ENCODE measurements around the gene KIF18A.
"Not testable (repeated sequence)": the region's sequence is repeated elsewhere in the genome, so short reads cannot be mapped to it uniquely, and the experiment has no call there.

KIF18A gene

DNA sequence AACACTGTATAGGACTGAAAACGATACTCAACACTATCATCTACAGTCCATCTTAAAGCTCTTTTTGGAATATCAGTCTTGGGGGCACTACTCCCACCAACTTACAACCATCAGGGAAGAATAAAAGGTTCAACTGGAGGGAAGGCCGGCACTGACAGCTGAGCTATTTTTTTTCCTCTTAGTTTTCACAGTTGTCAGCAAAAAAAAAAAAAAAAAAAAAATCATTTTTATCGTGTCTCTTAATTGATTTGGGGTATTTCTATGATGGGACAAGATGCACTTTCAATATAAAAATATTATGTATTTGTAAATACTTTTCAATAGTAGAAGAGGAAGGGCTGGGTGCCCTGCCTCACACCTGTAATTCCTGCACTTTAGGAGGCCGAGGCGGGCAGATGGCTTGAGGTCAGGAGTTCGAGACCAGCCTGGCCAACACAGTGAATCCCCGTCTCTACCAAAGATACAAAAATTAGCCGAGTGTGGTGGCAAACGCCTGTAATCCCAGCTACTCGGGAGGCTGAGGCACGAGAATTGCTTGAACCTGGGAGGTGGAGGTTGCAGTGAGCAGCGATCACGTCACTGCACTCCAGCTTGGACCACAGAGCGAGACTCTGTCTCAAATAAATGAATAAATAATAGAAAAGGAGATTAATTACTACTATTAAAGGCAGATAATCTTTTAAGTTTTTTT lies 1.5 kb downstream of the KIF18A start:
- no peak for DNase-seq (ENCODE audit: low read depth)

DNA sequence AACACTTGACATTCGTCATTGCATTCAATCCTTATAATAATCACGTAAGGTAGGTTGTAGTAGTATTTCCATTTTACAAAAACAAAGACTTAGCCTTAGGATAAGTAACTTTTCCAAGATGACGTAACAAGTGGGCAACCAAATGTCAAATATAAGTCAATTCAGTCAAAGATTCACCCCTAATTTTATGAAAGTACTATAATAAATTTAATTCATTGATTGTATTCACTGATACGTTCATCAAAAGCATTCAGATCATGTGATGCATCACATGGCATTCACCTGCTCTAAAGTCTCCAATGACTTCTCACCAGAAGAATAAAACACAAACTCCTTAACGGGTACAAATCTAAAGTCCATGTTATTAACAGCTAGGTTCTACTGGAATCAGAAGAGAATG lies 2.1 kb downstream of the KIF18A start:
- no peak for DNase-seq (ENCODE audit: low read depth)

DNA sequence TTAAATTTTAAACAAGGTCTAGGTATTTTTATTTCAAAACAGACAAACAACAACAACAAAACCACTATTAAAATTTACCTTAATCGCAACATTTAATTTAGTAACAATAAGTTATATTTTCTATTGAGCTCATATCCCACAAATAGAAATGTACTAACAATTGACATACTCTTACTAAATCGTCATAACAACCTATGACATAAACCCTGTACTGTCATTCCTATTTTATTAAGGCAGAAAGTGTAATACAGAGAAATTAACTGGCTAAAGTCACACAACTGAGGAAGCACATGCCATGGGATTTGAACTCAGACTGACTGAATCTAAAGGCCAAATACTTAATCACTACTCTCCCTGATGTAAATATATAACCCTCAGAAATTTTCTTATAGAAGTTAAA lies 3.0 kb downstream of the KIF18A start:
- DNase-seq (ENCODE audit: low read depth) = no peak

DNA sequence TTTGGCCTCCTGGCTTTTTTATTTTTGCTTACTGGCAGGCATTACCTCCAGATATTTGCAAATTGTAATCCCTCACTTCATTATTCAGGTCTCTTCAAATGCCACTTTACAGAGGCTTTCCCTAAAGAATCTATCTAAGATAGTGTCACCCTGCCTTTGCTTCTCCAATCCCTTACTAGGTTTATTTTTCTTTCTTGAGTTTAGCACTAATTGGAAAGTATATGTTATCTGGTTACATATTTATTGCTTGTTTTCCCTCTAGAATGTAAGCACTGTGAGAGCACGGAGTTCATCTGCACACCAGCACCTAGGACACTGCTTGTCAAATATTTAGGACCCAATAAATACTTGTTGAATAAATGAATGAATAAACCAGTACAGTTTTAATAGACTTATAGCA lies 3.5 kb downstream of the KIF18A start:
- no peak for DNase-seq (ENCODE audit: low read depth)

DNA sequence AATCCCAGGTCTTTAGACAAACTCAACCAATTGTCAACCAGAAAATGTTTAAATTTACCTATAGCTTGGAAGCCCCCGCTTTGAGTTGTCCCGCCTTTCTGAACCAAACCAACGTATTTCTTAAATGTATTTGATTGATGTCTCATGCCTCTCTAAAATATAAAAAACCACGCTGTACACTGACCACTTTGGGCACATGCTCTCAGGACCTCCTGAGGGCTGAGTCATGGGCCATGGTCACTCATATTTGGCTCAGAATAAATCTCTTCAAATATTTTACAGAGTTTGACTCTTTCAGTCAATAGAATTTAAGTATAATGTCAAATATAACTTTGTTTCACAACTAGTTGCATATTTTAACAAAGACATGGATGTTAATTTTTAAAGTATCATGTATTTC lies 5.7 kb downstream of the KIF18A start:
- DNase-seq (ENCODE audit: low read depth) = not testable (repeated sequence)

DNA sequence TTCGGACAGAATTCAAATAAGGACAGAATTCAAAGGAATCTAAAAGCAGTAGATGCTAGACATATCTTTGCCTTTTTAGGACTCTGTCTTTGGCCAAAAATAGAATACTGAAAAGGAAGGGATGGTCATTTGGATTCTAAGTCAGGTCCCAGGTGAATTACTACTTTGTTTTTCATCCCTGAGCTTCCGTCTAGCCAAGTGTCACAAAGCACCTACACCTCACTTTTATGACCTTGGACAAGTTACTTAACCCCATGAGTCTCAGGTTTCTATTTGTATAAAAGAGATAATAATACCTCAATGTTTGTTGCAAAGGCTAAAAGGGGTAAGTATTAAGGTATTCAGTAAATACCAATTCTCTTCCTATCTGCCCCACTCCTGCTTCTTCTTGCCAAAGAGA lies 7.3 kb downstream of the KIF18A start:
- no peak for DNase-seq (ENCODE audit: low read depth)

DNA sequence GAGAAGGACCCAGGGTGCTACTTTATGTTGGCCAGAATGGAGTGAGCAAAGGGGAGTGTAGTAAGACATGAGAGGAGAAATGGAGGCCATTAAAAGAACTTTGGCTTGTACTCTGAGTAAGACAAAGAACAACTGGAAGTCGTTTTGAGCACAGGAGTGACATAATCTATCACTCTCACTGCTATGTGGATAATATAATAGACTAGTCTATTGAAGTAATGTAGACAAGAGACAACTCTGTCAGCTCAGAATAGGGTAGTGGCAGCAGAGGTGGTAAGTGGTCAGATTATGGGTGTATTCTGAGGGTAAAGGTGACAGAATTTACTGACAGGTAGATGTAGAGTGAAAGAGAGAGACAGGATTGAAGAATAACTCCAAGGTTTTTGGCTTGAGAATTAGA lies 8.2 kb downstream of the KIF18A start:
- no peak for DNase-seq (ENCODE audit: low read depth)

DNA sequence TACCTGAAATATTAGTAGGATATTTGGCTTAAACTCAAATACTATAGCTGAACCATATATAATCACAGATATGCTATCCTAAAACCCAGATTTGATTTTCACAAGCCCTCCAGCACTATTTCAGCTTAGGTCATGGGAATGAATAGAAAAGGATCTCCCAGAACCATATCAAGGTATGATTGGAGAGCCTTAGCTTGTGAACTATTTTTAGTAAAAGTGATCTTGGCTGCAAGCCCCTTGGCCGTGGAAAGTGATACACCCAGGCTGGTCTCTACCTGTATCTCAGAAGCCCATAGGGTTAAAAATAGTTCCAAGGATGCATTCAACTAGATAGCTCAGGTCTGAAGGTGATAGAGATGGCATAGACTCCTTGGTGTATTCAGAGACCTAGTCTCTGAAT lies 9.7 kb downstream of the KIF18A start:
- no peak for DNase-seq (ENCODE audit: low read depth)

DNA sequence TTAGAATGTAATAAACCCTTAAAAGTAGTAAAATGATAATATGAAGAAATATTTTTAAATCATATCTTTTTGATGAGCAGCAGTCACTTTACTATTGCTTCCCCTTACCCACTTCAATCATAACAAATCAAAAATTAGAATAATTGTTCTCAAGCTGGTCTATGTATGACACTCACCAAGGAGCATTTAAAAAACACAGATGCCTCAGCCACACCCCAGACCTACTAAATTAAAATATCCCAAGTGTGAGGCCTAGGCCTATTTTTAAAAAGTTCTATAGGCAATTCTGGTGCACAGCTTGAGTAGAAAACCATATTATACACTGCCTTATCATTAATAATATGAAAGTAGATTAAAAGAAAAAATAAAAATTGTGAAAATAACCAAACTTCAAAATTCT lies 15.2 kb downstream of the KIF18A start:
- no peak for DNase-seq (ENCODE audit: low read depth)

DNA sequence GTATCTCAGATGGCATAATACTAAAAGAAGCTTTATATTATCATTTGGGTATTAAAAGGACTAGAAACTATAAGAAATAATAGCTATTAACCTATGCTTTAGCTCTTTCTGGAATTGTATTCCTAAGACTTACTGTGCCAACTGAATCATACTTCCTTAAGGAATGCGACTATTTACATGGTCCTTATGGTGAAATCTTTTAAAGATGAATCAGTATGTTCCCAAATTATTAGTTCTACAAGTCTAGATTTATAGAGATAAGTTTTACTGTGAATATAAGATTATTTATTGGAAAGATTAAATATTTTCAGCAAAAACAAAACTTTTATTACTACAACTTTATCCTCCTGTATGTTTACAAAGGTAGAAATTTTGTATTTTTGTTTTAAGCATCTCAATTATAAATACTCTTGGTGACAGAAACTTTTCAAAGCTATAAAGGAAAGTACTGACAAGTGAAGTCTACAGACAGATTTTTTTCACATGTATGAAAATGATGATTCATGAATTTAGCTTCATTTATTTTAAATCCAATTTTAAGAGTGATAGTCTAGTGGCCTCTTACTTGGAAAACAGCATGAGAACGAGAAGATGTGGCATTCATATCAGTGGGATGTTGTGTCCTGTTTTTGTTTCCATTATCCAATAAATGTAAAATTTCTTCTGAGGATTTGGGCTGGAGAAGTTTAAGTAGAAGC lies 17.8 kb downstream of the KIF18A start:
- no peak for DNase-seq (ENCODE audit: low read depth)

DNA sequence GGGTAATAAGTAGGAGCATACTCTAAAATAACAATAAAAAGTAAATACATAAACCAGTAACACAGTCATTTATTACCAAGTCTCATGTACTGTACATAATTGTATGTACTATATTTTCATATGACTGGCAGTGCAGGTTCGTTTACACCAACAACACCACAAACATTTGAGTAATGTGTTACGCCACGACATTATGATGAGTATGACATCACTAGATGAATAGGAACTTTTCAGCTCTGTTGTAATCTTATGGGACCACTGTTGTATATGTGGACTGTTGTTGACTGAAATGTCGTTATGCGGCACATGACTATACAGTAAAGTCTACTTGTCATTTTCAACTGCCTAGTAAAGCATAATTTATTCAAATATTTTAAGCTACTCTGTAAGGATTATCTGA lies 18.6 kb downstream of the KIF18A start:
- DNase-seq (ENCODE audit: low read depth) = no peak

DNA sequence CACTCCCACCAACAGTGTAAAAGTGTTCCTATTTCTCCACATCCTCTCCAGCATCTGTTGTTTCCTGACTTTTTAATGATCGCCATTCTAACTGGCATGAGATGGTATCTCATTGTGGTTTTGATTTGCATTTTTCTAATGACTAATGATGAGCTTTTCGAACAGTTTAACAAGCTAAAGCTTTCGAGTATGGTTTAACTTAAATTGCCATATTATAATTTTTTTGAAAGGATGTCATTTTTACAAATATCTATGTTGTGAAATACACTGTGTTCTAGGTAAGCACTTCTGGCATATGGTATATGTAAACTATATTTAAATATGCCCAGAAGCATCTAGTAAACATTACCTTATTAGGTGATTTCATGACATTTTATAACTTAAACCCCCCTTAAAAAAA lies 20.3 kb downstream of the KIF18A start:
- DNase-seq (ENCODE audit: low read depth) = not testable (repeated sequence)

DNA sequence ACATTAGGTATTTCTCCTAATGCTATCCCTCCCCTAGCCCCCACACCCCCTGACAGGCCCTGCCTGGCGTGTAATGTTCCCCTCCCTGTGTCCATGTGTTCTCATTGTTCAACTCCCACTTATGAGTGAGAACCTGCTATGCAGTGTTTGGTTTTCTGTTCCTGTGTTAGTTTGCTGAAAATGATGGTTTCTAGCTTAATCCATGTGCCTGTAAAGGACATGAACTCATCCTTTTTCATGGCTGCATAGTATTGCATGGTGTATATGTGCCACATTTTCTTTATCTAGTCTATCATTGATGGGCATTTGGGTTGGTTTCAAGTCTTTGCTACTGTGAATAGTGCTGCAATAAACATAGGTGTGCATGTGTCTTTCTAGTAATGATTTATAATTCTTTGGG lies 20.8 kb downstream of the KIF18A start:
- not testable (repeated sequence) for DNase-seq (ENCODE audit: low read depth)

DNA sequence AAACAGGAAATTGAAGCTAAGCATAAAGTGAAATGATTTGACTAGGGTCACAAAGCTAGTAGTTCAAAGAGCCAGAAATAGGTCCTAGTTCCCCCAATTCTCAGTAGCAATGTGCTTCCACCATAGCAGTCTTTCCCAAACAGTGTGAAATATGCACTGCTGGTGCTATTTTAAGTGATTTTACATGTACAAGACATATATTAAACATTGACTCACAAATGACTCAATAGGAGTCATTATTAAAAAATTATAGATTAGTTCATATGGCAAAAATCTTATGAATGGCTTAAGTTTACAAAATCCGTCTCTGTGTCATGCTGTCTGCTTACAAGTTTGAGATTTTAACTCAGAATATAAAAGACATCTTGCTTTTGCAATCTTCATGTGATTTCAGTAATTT lies 21.4 kb downstream of the KIF18A start:
- no peak for DNase-seq (ENCODE audit: low read depth)

DNA sequence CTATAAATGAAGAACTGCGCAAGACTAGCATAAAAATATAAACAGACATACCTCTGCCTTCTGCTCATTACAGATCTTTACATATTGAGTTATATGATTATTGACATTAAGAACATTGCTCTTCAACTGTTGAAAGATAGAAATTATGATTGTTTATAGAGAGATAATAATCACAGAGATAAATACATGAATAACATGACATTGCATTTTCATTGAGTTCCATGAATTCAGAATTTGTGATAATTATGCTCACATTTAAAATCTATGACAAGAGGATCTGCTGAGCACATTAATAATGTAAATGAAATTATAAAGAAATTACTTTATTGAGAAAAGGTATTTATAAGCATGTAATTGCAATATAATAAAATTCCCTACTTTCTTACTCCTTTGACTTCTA lies 24.8 kb downstream of the KIF18A start:
- DNase-seq (ENCODE audit: low read depth) = no peak

DNA sequence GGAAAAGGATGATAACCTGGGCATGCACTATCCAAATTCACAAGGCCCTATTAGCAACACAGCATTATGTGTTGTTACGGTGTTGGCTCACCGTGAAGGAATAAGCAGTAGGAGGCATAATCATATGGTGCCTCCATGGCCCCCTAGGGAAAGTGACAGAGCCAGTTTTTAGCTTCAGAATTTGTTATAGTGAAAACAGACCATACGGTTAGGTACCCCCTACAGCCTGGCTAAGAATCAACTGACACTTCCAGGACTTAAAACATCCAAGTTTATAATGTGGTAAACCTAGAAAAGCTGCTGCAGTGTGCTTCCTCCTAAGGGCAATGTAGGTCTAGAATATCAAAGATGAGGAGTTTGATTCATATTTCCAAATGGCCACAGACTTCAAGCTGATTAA lies 30.4 kb downstream of the KIF18A start:
- DNase-seq (ENCODE audit: low read depth) = no peak

DNA sequence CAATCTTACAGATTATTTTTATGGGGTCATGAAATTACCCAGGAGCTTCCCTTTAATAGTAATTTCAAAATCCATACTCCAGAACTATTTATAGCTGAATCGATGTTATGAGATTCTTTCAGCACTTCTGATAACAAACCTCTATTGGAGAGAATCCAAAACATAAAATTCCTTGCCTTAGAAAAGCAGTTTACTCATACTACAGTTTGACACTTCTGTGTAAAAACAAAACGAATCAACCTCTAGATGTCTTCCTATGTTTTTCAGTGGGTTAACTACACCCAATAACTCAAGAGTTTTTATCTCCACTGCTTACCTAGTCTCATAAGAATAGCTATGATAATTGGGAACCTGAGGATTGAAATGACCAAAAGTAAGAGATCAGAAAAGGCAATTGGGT lies 35.6 kb downstream of the KIF18A start:
- no peak for DNase-seq (ENCODE audit: low read depth)

DNA sequence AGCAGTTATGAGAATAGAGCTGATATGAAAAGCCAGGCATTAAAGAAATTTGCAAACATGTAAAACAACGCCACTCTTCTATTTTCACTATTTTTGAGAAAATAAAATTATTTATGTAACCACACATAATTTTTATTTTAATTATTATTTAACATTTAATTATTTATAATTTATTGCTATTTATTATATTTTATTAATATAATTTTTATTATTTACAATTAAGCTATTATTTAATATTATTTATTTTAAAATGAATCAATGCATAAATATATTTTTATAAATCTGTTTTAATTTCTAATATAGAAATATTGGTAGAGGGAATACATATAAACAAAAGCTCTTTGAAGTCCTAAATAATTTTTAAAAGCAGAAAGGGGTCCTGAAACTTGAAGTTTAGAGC lies 36.7 kb downstream of the KIF18A start:
- no peak for DNase-seq (ENCODE audit: low read depth)

DNA sequence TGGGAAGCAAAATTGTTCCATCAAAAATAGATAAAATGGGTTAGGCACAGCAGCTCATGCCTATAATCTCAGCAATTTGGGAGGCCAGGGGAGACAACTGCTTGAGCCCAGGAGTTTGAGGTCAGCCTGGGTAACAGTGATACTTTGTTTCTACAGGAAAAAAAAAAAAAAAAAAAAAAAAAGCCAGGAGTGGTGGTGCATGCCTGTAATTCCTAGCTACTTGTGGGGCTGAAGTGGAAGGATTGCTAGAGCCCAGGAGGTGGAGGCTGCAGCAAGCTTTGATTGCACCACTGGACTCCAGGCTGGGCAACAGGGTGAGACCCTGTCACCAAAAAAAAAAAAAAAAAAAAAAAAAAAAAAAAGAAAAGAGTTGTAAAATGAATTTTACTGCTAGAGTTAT lies 49.6 kb downstream of the KIF18A start:
- peak; percentile 8 for DNase-seq (ENCODE audit: low read depth)

DNA sequence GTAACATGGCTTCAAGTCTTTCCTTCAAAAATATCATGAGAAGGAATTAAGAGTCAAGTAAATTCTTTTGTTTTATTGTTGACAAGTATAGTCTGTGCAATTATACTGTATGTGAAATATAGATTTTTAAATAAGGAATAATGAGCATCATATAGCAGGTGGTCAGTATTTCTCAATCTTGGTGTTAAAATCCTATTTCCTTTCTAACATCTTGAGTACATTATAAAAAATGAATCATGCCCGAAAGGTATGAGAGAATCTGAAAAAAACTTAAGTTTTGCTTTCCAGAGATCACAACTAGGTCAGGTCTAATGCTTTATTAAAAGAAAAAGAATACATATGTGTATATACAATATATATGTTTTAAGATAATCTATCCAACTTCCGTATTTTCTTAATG lies 53.1 kb downstream of the KIF18A start:
- DNase-seq (ENCODE audit: low read depth) = peak; percentile 1

DNA sequence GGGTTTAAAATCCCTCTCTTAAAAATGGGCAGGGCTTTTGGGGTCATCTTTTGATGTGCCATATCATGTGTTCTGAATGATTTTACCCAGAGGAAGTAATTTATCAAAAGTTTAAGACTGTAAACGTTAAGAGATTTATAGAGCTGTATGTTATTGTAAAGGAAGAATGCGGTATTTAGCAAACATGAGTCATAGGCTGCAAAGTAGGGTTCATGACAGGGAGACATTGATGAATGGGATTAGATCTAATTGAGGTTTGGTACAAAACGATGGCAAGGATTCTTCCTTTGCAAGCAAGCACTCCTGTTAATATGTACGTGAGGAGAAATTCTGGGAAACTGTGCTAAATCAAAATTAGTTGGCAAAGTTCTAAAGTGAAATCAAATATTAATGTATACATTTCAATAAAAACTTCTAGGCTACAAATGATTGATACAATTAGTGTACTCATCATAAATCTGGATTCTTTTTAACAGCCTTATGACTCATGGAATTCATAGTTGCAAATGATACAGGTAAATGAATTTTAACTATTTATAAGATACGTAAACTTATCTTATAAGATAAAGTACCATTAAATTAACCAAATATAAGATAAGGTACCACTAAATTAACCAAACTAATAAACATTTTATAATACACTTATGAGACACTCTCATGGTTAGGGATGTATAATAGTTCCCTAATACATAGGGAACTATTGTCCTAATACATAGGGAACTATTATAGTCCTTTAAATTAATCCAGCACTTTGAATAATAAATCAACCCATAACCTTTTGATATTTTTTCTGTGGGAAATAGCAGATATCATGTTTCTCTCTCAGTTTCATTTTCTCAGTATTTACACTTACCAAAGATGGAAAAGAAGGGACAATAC lies 58.4 kb downstream of the KIF18A start:
- peak; percentile 3 for DNase-seq (ENCODE audit: low read depth)

DNA sequence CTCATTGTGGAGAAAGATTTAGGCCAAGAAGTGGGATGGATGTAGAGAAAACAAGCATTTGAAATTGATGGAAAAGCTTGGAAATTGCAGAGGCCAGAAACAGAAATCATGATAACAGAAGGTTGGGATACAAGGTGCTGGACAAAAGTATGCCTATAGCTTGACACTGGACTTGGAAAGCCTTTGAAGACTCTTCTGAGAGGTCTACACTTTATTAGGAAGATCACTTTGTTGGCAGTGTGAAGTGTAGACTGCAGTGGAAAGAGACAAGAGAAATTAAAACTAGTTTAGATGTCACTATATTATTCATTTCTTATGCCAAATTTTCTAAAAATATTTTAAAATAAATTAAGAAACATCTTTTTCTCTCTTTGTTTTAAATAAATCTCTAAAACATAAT lies 59.1 kb downstream of the KIF18A start:
- no peak for DNase-seq (ENCODE audit: low read depth)

Data from GM04503 (cell line).